CD4-positive, alpha-beta T cell treated with Interferon alpha-2 for 1 hour (primary cell): Measurements from ENCODE around the gene CNTNAP5.
"Not testable (repeated sequence)": the region's sequence is repeated elsewhere in the genome, so short reads cannot be mapped to it uniquely, and the experiment has no call there.

Experiments
- DNase-seq, 2 donors: peaks; one replicate each; pipeline ENCODE4 v3.0.0-alpha.2; 2020 to 2022

Gene CNTNAP5

DNA sequence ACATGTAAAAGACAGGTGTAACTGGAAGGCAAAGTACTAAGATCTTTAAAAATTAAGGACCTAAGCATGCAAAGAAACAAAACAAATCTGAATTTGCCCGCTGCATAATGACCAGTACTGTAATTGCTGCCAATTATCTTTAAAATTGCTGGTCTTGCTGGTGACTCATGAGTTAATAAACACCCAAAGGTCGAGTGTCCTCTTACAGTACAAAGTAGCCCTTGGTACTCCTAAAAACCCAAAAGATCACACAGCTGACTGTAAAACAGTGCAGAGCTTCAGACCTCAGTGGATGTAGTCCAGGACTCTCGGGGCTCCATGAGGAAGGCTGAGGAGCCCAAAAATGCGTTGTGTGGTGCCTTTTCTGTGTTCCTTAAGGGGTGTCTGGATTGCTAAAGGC lies 308.7 kb downstream of the CNTNAP5 start:
- no peak for DNase-seq

DNA sequence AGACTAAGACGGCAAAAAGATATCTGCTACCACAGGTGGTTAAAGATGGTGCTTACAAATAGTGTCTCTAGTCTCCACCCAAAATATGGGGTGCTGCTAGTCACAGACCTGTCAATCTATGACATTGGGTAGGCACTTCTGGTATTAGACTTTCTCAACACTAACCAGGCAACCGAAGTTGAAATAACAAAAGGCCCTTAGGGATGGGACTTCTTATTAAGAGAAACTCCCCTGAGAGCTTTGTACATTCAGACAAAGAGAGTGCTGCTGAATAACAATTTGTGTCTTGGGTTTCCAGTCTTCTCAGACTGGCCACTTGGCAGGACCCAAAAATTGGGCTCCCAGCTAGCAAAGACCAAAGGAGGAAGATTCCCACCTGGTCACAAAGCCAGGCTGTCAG lies 310.0 kb downstream of the CNTNAP5 start:
- no peak for DNase-seq

DNA sequence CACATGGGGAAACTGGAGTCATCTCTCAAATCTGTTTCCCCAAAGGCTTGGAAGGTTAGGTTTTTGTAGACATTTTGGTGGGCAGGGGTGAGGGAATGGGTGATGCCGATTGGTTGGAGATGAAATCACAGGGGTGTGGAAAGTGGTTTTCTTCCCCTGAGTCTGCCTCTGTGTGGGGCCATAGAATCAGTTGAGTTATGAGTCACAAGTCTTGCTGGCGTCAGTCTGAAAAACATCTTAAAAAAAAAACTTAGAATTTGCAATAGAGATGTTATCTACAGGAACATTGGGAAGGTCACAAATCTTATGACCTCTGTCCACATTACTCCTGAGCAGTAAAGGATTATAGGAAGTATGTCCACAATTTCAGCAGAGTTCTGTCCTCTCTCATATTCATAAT lies 314.6 kb downstream of the CNTNAP5 start:
- DNase-seq: no peak

DNA sequence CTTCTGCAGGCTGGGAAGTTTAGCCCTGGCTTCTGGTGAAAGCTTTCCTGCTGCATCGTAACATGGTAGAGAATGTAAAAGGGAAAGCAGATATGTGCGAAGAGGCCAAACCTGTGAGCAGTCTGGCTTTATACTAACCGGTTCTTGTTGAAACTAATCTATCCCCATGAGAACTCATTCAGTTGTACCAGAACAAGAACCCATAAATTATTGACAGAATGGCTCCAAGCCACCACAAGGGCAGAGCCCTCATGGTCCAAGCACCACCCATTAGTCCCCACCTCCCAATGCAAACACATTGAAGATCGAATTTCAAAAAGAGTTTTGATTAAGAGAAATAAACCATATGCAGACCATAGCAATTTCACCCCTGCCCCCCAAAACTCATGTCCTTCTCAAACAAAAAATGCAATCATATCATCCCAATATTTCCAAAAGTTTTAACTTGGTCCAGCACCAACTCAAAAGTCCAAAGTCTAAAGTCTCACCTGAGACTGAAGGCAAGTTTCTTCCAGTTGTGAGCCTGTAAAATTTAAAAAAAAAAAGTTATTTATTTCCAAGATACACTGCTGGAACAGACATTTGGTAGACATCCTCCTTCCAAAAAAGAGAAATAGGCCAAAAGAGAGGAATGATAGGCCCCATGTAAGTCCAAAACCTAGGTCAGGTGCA lies 318.9 kb downstream of the CNTNAP5 start:
- DNase-seq: no peak

DNA sequence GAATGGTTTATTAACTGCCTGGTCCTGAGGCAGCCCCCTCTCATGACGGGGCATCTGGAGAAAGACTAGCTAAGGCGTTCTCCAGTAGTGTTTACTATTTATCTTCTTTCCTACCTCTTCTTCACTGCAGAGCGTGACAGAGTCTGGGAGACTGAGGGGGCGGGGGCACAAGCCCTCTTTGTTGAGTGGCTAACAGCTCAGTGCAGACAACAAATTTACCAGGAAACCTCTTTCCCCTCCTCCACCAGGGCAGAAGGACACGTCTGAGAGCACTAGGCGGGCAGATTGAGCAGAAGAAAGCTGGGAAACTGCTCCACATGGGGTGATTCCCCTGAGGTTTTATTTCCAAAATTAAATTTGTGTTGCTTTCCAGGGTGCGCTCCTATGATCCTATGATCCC lies 322.1 kb downstream of the CNTNAP5 start:
- no peak for DNase-seq

DNA sequence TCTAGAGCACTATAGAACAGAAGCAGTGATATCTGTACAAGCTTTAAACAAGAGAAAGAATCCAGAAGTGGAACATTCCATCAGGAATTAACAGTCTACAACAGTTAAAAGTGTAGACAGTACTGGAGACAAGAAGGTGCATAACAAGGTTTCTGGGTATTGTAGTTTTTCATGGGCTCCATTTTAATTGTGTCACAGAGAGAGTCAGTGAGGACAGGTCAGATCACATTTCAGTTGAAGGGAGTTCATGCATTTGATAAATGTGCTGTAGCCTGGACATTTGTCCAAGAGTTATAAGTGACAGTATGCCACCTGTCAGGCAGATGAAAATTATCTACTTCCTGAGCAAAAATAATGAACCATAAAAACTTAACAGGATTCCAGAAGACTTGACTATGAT lies 328.6 kb downstream of the CNTNAP5 start:
- no peak for DNase-seq

DNA sequence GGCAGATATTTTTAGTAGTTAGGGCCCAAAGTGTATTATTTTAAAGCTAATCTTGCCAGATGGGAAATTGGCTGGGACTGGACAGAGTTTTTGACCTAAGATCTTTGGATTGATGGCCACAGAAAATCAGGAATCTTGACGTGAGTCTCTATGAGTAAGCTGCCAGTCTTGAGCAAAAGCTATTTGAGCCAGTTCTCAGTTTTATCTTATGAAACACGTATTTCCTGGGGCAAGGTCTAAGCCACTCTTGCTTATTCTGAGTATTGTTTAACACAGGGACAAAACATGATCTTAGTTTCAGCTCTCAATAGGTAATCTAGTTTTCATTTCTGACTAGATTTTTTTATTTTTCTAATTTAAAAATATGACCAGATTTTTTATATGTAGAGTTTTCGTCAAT lies 329.4 kb downstream of the CNTNAP5 start:
- no peak for DNase-seq

DNA sequence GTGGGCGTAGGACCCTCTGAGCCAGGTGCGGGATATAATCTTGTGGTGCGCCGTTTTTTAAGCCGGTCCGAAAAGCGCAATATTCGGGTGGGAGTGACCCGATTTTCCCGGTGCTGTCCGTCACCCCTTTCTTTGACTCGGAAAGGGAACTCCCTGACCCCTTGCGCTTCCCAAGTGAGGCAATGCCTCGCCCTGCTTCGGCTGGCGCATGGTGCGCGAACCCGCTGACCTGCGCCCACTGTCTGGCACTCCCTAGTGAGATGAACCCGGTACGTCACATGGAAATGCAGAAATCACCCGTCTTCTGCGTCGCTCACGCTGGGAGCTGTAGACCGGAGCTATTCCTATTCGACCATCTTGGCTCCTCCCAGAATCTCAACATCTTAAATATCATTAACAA lies 336.9 kb downstream of the CNTNAP5 start:
- DNase-seq: not testable (repeated sequence)

DNA sequence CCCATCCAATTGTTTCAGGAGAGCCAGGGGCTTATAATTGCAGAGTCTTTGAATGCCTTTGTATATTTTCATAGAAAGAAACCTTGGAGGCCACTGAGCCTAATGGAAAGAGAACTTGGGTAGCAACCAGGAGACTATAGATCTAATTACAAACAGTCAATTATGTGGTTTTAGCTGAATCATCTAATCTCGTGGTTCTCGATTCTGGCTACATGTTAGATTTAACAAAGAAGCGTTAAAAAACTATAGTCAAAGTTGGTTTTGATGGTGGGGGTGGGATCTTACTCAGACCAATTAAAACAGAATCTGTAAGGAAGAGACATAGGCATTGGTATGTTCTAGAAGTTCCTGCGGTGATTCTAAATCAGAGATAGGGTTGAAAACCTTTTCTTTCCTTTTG lies 344.1 kb downstream of the CNTNAP5 start:
- no peak for DNase-seq

DNA sequence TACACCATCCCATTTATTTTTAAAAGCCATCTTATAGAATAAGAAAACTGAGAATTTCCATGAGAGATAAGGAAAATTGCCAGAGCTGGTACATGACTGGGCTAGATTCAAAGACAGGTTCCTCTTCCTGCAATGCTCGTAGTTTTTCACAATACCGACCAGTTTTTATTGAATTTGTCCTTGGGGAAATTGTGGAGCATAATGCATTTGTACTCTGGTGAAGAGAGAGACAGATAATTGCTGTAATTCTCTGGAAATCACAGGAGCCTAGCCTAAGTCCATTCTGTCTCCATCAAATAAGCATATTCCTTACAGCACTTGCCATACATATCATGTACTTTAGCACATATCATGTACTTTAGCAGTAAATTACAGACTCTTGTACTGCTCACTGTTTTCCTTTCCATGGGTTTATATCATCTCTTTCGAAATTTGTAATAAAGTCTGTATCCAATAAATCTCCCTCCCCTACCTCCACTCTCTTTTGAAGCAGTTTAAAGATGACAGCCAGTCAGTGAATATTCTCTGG lies 355.2 kb downstream of the CNTNAP5 start:
- DNase-seq: no peak

DNA sequence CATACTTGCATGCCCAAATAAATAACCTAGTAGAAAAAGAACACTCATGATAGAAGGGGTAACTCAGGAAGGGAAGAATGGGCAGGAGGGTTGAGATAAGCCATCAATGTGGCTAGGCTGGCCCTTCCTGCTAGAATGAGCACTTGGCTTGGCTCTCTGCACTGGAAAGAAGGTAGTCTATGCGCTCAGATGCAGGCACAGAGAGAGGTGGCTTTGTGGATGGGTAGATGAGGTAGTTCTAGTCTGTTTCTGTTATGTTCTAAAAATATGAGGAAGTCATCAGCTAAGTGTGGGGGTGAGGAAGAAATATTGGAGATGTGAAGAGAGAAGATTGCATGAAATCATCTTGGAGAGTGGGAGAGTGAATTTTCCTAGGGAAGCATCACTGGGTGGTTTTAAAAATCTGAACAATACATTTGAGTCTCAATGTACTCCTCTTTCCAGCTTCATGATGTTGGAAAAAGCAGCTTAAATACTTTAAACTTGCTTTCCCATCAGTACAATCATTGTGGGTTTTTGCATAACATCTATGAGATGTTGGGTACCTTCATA lies 357.1 kb downstream of the CNTNAP5 start:
- DNase-seq: no peak

DNA sequence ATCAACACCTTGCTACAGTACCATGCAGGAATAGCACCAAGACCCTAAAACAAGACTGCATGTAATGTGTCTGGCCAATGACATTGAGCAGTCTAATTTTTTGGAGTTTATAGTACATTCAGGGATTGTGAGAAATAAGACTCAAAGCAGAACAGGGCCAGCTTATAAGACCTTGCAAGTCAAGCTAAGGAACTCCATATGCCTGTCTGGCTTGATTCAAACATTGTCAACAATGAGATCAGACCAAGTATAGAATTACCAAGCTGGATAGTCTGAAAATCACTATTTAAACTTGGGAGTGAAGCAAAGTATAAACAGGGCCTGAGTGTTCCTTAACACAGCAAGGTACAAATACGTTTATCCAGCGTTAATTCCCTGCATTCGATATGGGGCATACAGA lies 370.9 kb downstream of the CNTNAP5 start:
- no peak for DNase-seq

DNA sequence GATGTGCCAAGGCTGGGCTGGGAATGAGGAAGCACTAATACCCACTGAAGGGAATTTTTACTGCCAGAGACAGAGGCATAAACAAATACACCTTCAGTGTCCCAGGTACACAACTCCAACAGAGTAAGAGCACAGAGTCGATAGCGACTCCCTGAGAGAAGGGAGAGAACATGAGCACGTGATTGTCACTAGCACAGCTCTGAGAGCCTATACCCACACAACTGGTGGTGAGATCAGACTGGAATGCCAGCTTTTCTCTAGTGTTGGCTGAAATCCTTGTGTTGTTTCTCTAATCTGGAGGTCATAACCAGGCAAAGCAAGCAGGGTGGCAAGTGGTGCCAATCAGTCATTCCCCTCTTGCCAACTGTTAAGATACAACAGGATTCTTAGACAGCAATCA lies 377.2 kb downstream of the CNTNAP5 start:
- no peak for DNase-seq

DNA sequence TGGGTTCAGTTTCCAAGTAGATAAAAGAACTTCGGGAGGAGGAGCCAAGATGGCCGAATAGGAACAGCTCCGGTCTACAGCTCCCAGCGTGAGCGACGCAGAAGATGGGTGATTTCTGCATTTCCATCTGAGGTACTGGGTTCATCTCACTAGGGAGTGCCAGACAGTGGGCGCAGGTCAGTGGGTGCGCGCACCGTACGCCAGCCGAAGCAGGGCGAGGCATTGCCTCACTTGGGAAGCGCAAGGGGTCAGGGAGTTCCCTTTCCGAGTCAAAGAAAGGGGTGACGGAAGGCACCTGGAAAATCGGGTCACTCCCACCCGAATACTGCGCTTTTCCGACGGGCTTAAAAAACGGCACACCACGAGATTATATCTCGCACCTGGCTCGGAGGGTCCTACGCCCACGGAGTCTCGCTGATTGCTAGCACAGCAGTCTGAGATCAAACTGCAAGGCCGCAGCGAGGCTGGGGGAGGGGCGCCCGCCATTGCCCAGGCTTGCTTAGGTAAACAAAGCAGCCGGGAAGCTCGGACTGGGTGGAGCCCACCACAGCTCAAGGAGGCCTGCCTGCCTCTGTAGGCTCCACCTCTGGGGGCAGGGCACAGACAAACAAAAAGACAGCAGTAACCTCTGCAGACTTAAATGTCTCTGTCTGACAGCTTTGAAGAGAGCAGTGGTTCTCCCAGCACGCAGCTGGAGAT lies 382.9 kb downstream of the CNTNAP5 start:
- not testable (repeated sequence) for DNase-seq

DNA sequence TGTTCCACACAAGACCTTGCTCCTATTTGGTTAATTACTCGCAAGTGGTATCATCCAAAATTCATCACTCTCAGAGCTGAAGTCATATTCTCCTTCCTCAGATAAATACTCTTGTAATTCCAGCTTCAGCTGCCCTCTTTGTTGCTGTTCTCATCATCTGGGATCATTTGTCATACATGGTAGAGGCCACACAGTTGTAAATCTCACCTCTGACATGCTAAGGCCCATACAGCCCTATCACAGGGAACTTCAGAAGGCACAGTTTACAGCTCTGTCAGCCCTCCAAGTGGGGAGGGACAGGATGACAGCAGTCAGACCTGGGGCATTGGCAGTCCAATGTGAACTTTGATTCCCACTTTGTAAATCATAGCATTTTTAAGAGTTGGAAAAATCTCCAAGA lies 399.0 kb downstream of the CNTNAP5 start:
- DNase-seq: no peak

DNA sequence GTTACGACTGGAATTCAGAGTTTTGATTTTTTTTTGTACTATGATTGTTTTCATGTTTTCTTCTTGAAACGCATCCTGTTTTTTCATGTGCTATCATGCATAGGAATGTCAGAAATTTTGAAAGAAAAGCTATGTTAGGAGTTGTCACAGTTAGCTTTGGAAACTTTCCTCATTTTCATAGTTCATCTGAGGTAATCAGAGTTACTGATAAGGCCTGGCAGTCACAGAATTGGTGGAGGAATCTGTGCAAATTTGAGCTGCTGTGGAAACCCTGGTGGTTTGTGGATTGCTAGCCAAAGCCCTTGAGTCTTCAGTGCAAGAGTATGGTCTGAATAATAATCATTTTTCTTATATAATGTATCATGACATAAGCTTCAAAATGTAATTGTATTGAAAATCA lies 401.0 kb downstream of the CNTNAP5 start:
- no peak for DNase-seq

DNA sequence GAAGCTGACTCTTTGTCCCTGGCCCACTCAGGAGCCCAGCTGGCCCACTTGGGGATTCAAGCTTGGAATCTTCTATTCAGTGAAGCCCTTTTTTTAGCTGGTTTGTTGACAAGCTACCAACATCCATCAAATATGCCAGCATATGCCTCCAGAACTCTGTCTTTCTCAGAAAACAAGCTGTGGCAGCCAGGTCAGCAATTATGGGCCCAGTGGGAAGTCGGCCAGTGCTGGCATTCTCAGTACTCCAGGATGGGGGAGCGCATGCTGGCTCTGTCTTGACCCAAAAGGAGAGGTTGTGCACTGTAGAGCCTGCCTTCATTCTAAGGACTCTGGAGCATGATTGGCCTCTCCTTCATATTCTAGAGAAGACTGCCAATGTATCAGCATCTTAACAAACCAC lies 401.5 kb downstream of the CNTNAP5 start:
- no peak for DNase-seq

DNA sequence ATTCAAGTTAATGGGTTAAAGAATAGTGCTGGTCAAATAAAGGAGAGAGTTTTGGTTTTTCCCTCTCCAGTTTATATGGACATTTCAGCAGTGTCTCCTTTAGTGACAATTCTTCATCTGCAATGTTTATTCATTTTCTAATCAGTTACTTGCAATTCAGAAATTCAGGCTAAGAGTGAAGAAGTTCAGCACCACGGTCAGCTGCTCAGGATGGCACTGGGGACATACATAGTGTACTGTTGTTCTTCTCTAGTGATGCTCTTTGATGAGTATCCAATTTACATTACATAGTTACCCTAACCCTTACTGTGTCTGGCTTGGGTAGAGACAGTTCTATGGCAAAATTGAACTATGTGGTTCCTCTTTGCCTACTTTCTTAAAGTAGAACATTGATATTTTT lies 412.7 kb downstream of the CNTNAP5 start:
- DNase-seq: no peak

DNA sequence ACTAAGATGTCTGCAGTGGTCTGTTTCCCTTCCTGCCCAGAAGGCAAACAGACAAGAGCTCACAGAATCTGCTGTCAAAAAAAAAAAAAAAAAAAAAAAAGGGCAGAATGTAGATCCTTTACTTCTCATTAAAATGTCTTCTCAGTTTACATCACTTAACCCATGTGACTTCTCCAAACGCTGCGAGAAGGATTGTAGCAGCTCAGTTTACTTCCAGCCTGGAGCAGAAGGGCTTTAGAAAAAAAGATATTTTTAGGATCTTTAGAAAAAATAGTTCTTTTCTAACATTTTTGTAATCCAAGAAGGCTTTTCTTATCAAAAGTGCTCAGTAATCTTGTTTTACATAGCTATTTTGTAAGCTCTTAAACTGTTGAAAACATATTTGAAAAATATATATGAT lies 425.4 kb downstream of the CNTNAP5 start:
- no peak for DNase-seq

DNA sequence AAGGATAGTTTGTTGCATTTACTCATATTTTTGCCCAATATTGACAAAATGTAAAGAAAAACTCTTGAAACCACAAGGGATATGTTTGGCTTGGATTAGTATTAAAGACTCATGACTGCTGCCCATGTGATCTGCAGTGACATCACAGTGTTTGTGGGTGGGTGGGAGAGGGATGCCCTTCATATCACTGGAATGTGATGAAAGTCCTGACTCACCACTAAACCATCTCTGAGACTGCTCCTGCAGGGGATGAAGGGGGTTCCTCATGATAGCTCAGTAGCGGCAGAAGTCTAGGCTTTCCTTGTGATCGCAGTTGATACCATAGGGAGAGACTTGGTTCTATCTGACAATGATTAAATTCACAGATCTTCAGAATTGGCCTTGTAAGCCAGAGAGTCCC lies 451.2 kb downstream of the CNTNAP5 start:
- DNase-seq: no peak

DNA sequence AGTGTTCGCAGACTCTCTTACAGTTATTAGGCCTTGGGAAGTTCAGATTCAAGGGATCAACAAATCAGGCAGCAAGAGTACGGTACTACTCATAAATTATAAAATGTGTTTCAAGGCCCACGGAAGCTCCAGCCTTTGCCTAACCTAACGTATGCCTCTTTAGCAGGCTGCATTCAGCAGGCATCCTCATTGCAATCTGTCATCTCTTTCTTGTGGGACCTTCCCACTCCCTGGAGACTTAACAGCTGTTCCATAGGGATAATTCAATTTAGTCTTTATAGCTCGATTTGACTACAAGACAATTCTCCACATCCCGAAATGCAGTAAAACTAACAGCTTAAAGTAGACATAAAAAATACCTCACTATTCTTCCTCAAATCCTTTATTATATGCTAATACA lies 453.7 kb downstream of the CNTNAP5 start:
- no peak for DNase-seq

DNA sequence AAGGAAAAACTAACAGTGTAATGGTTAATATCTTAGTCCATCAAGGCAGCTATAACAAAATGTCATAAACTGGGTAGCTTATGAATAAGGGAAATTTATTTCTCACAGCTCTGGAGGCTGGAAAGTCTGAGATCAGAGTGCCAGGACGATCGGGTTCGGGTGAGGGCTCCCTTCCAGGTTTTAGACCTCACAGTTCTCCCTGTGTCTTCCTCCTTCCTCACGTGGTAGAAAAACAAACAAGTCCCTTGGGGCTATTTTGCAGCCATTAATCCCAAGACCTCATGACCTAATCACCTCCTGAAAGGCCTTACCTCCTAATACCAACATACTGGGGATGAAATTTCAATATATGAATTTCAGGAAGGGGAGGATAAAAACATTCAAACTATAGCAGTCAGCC lies 455.9 kb downstream of the CNTNAP5 start:
- DNase-seq: no peak

DNA sequence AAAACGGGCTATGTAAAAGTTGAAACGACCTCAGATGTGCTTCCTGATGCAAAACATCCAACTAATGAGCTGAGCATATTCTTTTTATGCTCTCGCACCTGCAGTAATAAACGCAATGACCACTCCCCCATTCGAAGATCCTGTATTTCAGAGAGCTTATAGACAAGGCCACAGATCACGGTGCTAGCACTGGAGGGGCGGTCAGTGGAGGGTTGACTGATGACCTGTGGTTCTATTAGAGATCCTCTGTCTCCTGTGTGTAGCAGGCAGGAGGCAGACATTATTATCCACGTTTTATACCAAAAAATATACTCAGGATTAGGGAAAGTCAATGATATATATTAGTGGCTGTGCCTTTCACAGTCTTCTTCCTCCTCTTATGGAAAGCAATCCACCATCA lies 457.0 kb downstream of the CNTNAP5 start:
- no peak for DNase-seq

DNA sequence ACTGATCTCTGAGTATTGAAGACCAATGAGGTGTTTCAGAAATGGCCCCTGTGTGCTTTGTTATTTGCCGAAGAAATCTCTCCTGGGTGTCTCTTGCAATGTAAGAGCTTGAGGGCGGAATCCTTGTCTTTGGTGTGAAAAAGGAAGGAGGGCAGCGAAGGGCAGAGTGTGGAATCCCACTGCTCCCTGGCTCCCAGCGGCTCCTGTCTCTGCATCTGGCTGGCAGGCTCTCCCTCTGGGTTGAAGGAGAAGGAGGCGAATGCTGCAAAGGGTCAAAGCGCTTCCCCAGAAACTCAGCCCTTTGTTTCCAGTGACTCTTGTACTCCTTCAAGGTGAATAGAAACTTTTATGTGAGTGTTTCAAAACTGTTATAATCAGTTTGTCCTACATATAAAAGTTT lies 457.5 kb downstream of the CNTNAP5 start:
- DNase-seq: no peak

DNA sequence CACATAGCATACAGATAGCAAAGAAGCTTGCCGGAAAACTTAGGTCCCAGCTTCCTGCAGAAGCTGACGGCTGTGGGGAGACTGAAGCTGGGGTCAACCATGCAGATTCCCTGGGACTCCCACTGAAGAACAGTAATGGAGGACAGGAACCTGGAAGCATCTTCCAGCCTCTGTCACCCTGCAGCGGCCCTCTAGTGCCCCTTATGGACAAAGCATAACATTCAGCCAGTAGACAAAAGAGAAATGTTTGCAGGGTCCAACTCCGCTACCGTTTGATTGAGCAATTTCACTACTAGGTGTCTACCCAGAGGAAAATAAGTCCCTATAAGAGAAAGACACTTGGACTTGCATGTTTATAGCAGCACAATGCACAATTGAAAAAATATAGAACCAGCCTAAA lies 460.6 kb downstream of the CNTNAP5 start:
- DNase-seq: no peak
